Stimulated activated CD4-positive, alpha-beta T cell treated with anti-CD3 and anti-CD28 coated beads, Interleukin-4, amount 100 ng/mL, for 4 hours (primary cell): ENCODE results near the gene GABPB1.
"Not testable (repeated sequence)": the region's sequence is repeated elsewhere in the genome, so short reads cannot be mapped to it uniquely, and the experiment has no call there.

ENCODE experiments used
- DNase-seq, 2 experiments: peaks; one replicate each; pipeline ENCODE4 v3.0.0-alpha.2; 2020

Gene GABPB1

GRCh38 chr15:50354838-50355618 is at the start of gene GABPB1:
Gene GABPB1, minus strand, starts transcription at chr15:50355198. Its CDS starts 45,400 bp downstream, at chr15:50309798.
- peak; percentile 83 to 87 for DNase-seq

DNA sequence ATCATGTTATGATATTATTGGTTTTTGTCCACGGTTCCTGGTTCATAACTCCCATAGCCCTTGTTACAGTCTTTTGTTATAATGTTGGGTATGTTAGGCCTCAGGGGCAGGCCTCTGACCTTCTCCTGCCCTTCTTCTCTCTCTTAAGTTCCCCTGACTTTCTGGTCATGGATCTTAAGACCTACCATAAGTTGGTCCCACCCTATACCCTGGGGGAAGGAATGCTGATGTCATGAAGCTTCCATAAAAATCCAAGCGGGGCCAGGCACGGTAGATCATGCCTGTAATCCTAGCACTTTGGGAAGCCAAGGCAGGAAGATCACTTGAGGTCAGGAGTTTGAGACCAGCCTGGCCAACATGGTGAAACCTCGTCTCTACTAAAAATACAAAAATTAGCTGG is 36.6 kb upstream of the GABPB1 start:
- DNase-seq, result not testable (repeated sequence)

GRCh38 chr15:50390554-50391264 is 35.7 kb upstream of the GABPB1 start:
- DNase-seq, result no peak

GRCh38 chr15:50382408-50382807 is 27.4 kb upstream of the GABPB1 start:
- DNase-seq, result not testable (repeated sequence)

GRCh38 chr15:50381438-50381837 is 26.4 kb upstream of the GABPB1 start:
- no peak for DNase-seq

- DNase-seq, result no peak
Measured at GRCh38 chr15:50380089-50380488, 25.1 kb upstream of the GABPB1 start.

DNA sequence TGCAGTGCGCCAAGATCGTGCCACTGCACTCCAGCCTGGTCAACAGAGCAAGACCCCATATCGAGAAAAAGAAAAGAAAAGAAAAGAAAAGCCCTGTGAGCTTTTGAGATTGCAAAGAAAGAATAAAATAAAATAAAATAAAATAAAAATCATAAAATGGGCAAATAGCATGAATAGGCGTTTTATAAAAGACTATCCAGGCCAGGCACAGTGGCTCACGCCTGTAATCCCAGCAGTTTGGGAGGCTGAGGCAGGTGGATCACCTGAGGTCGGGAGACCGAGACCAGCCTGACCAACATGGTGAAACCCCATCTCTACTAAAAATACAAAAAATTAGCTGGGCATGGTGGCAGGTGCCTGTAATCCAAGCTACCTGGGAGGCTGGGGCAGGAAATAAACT is 24.4 kb upstream of the GABPB1 start:
- not testable (repeated sequence) for DNase-seq

- no peak for DNase-seq
Measured at GRCh38 chr15:50378776-50379175, 23.8 kb upstream of the GABPB1 start.

DNA sequence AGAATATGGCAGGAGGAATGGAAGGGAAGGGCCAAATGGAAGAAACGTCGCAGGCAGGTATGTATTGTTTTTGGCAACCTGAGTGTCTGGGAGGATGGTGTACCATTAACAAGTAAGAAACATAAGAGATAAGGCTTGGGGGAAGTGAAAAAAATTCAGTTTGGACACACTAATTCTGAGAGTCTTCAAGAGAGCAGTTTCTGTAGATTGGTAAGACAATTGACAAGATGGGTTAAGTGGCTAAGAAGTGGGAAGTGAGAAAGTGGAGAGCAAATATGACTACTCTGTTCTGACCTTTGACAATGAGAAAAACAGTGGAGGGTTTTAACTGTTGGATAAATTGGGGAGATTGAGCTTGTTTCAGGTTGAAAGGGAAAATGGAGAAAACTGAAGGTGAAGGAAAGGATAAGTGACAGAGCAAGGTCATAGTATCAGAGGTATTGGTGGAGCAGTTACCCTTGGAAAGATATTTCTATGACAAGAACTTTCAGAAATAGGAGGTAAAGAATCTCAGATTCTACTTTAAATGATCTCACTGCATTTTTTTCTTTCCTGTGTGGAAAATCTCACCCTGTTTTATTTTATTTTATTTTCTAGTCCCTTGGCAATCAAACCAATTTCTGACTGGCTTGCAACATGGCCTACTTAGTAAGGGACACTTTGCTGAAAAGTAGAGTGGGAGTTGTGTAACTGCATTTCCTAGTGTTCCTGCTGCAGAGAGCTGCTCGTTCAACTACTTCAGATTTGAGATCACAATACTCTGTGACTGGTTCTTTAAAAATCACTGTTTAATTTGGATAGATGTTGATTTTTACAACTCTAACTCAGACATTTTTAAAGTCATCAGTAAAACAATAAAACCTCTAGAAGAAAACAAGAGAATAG is 23.1 kb upstream of the GABPB1 start:
- no peak for DNase-seq

DNA sequence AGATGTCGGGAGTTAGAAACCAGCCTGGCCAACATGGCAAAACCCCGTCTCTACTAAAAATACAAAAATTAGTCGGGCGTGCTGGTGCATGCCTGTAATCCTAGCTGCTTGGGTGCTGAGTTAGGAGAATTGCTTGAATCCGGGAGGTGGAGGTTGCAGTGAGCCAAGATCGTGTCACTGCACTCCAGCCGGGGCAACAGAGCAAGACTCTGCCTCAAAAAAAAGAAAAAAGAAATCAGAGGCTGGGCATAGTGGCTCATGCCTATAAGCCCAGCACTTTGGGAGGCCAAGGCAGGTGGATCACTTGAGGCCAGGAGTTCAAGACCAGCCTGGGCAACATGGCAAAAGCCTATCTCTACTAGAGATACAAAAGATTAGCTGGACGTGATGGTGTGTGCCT is 14.6 kb upstream of the GABPB1 start:
- DNase-seq, result not testable (repeated sequence)

GRCh38 chr15:50365971-50366370 is 11.0 kb upstream of the GABPB1 start:
- DNase-seq, result no peak

- no peak for DNase-seq
Measured at GRCh38 chr15:50365570-50365969, 10.6 kb upstream of the GABPB1 start.

DNA sequence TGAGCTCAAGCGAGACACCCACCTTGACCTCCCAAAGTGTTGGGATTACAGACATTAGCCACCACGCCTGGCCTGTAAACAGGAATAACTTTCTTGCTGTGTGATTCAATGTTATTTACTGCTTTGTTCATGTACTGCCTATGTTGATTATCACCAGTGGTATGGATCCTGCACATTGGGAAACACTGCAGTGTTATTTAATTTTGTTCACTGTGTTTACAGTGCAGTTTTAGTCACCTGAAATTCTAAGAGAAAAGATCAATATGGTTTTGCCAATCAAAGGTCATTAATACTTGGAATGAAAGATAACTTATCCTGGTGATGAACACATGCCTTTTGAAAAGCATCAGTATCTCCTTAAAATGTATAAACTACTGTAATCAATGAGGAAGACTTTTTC is 8.6 kb upstream of the GABPB1 start:
- DNase-seq, result no peak

GRCh38 chr15:50361756-50362155 is 6.8 kb upstream of the GABPB1 start:
- DNase-seq, result no peak

- DNase-seq, result peak in 1 of 2 experiments; percentile 17
Measured at GRCh38 chr15:50358845-50359244, 3.8 kb upstream of the GABPB1 start.

DNA sequence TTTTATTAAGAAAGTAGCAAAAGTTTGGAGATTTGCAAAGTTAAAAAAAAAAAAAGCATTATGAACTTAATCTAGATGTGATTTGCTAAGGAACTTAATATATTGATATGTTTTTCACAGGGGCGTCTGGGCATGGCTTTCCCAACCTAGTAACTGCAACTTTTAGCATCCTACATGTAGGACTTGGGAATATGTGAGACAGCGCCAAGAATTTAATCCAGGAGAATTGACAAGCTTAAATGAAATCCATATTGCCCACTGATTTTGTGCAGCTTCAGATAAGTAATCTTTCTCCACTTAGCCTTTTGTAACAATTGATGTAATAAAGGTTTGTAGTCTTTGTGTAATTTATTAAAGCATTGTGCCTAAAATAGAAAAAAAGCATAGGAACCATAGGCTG is 982 bp upstream of the GABPB1 start:
- no peak for DNase-seq

GRCh38 chr15:50355619-50355905 is 564 bp upstream of the GABPB1 start:
- no peak for DNase-seq

- peak; percentile 35 to 57 for DNase-seq
Measured at GRCh38 chr15:50353975-50354837, 792 bp downstream of the GABPB1 start.

DNA sequence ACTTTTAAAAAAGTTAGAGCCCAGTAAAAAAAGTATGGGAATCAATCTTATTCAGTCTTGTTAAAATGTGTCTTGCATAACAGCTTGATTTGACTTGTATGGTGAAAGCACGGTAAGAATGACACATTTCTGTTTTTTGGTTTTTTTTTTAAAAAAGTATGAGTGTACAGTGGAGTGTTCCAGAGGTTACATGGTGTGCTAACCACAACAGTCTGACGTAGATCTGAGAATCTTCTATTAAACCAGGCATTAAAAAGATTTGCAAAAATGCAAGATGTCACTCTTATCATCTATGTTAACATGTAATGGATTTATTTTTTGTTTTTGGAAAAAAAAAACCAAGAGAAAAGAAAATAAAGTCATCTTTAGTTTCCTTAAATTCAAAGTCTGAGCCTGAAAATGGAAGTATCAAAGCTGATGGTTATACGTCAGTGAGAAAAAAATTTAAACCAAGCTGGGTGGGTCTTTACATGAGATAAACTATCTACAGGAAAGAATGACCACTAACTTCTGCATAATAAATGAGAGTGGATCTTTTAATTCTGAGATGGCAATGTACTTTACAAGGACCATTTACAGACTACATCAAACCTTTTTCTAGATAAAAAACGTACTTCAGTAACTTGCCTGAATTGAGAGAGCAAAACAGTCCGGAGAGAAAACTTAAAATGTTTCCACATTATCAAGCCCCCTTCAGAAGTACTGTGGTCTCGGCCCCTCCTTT is 1.6 kb downstream of the GABPB1 start:
- DNase-seq, result no peak

GRCh38 chr15:50350621-50351020 is 4.4 kb downstream of the GABPB1 start:
- DNase-seq, result no peak

GRCh38 chr15:50345298-50345697 is 9.7 kb downstream of the GABPB1 start:
- DNase-seq, result no peak

DNA sequence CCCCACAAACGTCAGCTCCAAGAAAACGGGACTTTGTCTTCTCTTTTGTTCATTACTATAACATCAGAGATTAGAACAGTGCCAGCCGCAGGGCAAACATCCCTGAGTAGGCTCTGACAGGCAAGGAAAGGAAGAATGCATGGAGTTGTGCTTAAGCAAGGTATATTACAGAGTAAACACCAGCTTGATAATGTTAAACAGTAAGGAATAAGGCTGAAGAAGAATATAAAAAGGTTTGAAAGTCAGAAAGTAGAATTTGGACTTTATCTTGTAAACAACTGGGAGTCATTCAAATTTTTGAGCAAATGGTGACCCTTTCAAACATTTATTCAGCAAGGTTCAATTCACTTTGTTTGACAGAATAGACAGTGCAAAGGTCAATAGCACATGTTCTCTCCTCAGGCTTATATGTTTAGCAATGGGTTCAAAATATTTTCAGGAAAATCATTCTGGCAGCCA is 11.0 kb downstream of the GABPB1 start:
- DNase-seq, result no peak
